ENCODE measurements around the gene MT1A. TPM values are rescaled to one million over a fixed set of nuclear protein-coding genes. Genes with fewer than 3 reads are reported as not detected.

The MT1A gene
- total and polyA plus RNA-seq, 2 of the 8 experiments (the other 6 are each of a cell fraction or from before 2014, with no cell fraction given) = not detected

DNA sequence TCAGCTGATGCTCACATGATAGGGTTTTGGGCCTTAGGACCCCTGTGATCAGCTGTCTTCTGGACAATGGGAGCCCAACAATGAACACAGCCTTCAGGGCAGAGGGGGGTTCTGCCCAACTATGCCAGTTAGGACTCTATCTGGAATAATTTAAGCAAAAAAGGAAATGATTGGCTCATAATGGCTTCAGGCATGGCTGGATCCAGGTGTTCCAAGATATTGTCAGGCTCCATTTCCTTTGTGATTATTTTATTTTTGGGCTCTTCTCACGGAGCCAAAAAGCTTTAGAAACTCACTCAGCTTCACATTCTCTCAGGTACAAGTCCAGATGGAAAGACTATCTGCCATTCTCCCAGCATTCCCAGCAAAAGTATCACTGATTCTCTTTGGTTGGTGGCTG lies 33.0 kb upstream of the MT1A start:
- Histone ChIP-seq H3K79me1 (ENCODE audit: low read depth, low read length) (no peaks in the 10 kb centered on the region), H3K23me2 (ENCODE audit: low read depth, low read length) (peaks cover 11% of the 10 kb centered on the region; the same call in 1 of the 2 replicates), H3K56ac (replicated peaks; ENCODE audit: insufficient read length, low read depth, low read length) (no peak overlapping the region), H3K4ac (replicated peaks; ENCODE audit: insufficient read length, low read depth, low read length) (no peak overlapping the region), H4K8ac (ENCODE audit: extremely low read depth, insufficient read depth, low read length) (no peak overlapping the region), H2AK5ac (ENCODE audit: low read depth, low read length) (no peak overlapping the region), H3K79me2 (ENCODE audit: control insufficient read depth in 1 of 2, insufficient read depth in 2 of 2, low read length in 2 of 2) (no peaks in the 10 kb centered on the region), H2BK120ac (replicated peaks; ENCODE audit: low read depth, low read length) (no peak overlapping the region), H4K20me1 (replicated peaks in 1 of 2; ENCODE audit: control insufficient read depth in 1 of 2, insufficient read depth in 2 of 2, low read length in 2 of 2) (peaks cover 0 to 2% of the 10 kb centered on the region in 2 experiments), H3K27ac (ENCODE audit: low read depth, low read length) (no peak overlapping the region), H2BK12ac (ENCODE audit: low read depth, low read length) (no peak overlapping the region), H2BK15ac (ENCODE audit: low read length) (no peak overlapping the region), H4K91ac (replicated peaks; ENCODE audit: insufficient read length, low read length) (no peak overlapping the region), H4K5ac (ENCODE audit: insufficient read length, low read depth, low read length) (no peak overlapping the region), H3K9me3 (ENCODE audit: insufficient read depth in 2 of 2, low read depth in 1 of 2, low read length in 1 of 2) (no peaks in the 10 kb centered on the region), H3K4me3 (ENCODE audit: extremely low read depth in 1 of 4, insufficient read depth in 2 of 4, low read depth in 3 of 4, low read length in 4 of 4) (no peak overlapping the region), H3K4me1 (replicated peaks in 1 of 4; ENCODE audit: control insufficient read depth in 3 of 4, insufficient read depth in 4 of 4, low read length in 3 of 4) (peaks cover 7 to 21% (median 10%) of the 10 kb centered on the region in 4 experiments), H3K4me2 (ENCODE audit: insufficient read depth in 1 of 2, low read depth in 2 of 2, low read length in 2 of 2) (no peak overlapping the region), H3K23ac (ENCODE audit: insufficient read length) (no peak overlapping the region), H2AFZ (ENCODE audit: low read length) (no peak overlapping the region), H3K27me3 (replicated peaks in 1 of 4; ENCODE audit: control insufficient read depth in 3 of 4, extremely low read depth in 1 of 4, insufficient read depth in 3 of 4, low read length in 3 of 4) (peaks cover 18 to 44% (median 36%) of the 10 kb centered on the region in 4 experiments), H2BK5ac (ENCODE audit: low read depth, low read length) (no peak overlapping the region), H2BK20ac (ENCODE audit: low read length) (no peak overlapping the region), H3K18ac (ENCODE audit: extremely low read depth, low read length) (no peak overlapping the region), H3K36me3 (ENCODE audit: control insufficient read depth in 2 of 4, insufficient read depth in 4 of 4, low read length in 3 of 4) (no peaks in the 10 kb centered on the region), H3K14ac (ENCODE audit: insufficient read length) (no peak overlapping the region), H3K9ac (replicated peaks in 1 of 4; ENCODE audit: extremely low read depth in 1 of 4, low read depth in 3 of 4, low read length in 3 of 4) (no peak overlapping the region)
- POLR2A ChIA-PET (ENCODE audit: partially characterized antibody) = interaction anchor here (1.2 to 1.6 kb wide), 2 partner anchors 21 to 58 kb away, joined by 3 to 7 read pairs; partner anchors contain the start of gene MT1E
- WGBS, 2 experiments (ENCODE audit: extremely low coverage in 1 of 2, insufficient coverage in 1 of 2, insufficient read length in 1 of 2, insufficient replicate concordance in 2 of 2, low coverage in 1 of 2, low lambda C conversion rate in 2 of 2, missing lambda C conversion rate in 1 of 2) = 83% methylated on average over 1 of the region's 1 CpG; no CpG with 5 or more reads in 1 of the 2 experiments
- DNase-seq (ENCODE audit: low read depth in 1 of 2, low spot score in 2 of 2) (no peak), FAIRE-seq (no peak)
- CTCF ChIA-PET (ENCODE audit: partially characterized antibody) = interaction anchor here (0.8 to 9.2 kb wide), 12 partner anchors 12 to 97 kb away, joined by 3 to 85 read pairs (median 5); partner anchors contain the start of genes MT1E and MT3
- no peak for TF ChIP-seq RFX5 (IDR thresholded peaks at IDR 0.05; ENCODE audit: borderline replicate concordance, low read depth, low read length)
- no peak for TF ChIP-seq BACH1 (IDR thresholded peaks at IDR 0.05; ENCODE audit: low read length)
- no peak for TF ChIP-seq SIX5 (IDR thresholded peaks at IDR 0.05; ENCODE audit: low read depth, low read length)
- TF ChIP-seq PHF8 (conservative IDR thresholded peaks at IDR 0.05; ENCODE audit: low read depth, low read length) = no peak
- no peak for TF ChIP-seq POU5F1 (IDR thresholded peaks at IDR 0.05; ENCODE audit: low read depth, low read length)
- no peak for TF ChIP-seq JUN (IDR thresholded peaks at IDR 0.05; ENCODE audit: low read depth, low read length)
- no peak for TF ChIP-seq KDM4A (IDR thresholded peaks at IDR 0.05; ENCODE audit: low read depth, low read length, severe bottlenecking)
- no peak for TF ChIP-seq SP4 (IDR thresholded peaks at IDR 0.05; ENCODE audit: low read length)
- TF ChIP-seq BRCA1 (IDR thresholded peaks at IDR 0.05; ENCODE audit: low read depth, low read length) = no peak
- TF ChIP-seq ZNF274 (IDR thresholded peaks at IDR 0.05; ENCODE audit: borderline replicate concordance, extremely low read depth, low read length) = no peak
- TF ChIP-seq CTBP2 (IDR thresholded peaks at IDR 0.05; ENCODE audit: borderline replicate concordance, insufficient read depth, insufficient read length, low read length) = no peak
- TF ChIP-seq CHD1 (IDR thresholded peaks at IDR 0.05; ENCODE audit: low read depth, low read length) = no peak
- TF ChIP-seq KDM1A (IDR thresholded peaks at IDR 0.05; ENCODE audit: borderline replicate concordance, low read length) = no peak
- no peak for TF ChIP-seq SRF (IDR thresholded peaks at IDR 0.05; ENCODE audit: low read depth, low read length)

Measured in H1 (cell line).